GM12892 (cell line): Measurements from ENCODE around the gene ZBED5.
"Not testable (repeated sequence)": the region's sequence is repeated elsewhere in the genome, so short reads cannot be mapped to it uniquely, and the experiment has no call there.

Experiments
- DNase-seq: peaks from one replicate; pipeline ENCODE4 v3.0.0; 2011; ENCODE audit not compliant: insufficient read length
- FAIRE-seq: peaks from 2 replicates; lab custom pipeline; 2011; peaks lifted over from hg19 to GRCh38; lab: Jason Lieb, UNC
- POLR2A ChIP-seq: IDR thresholded peaks from 2 replicates; pipeline ENCODE4 v1.6.1; 2011; ENCODE audit warnings: low read depth, low read length, control low read depth
- POLR2AphosphoS5 ChIP-seq: IDR thresholded peaks from 2 replicates; pipeline ENCODE4 v1.6.1; 2011; ENCODE audit warnings: low read depth, low read length, control low read depth
- TAF1 ChIP-seq: IDR thresholded peaks from 2 replicates; pipeline ENCODE4 v1.6.1; 2011; ENCODE audit warnings: low read depth, mild to moderate bottlenecking, control low read depth, low read length, borderline replicate concordance

ZBED5 gene

GRCh38 chr11:10847960-10848860, 9.6 kb downstream of the ZBED5 start:
- DNase-seq (no peak), FAIRE-seq (no peak)
- TF ChIP-seq POLR2A (no peak), TAF1 (no peak), POLR2AphosphoS5 (no peak)

- no peak for DNase-seq
- TF ChIP-seq POLR2A (no peak), TAF1 (no peak), POLR2AphosphoS5 (no peak)
- no peak for FAIRE-seq
Measured at GRCh38 chr11:10846660-10847059, 11.2 kb downstream of the ZBED5 start.

- TF ChIP-seq TAF1, result no peak
- no peak for TF ChIP-seq POLR2A
- no peak for TF ChIP-seq POLR2AphosphoS5
- no peak for DNase-seq
- no peak for FAIRE-seq
Measured at GRCh38 chr11:10845589-10845988, 12.3 kb downstream of the ZBED5 start.

GRCh38 chr11:10844796-10845195, 13.1 kb downstream of the ZBED5 start:
- TF ChIP-seq POLR2AphosphoS5 (no peak), TAF1 (no peak), POLR2A (no peak)
- FAIRE-seq (no peak), DNase-seq (no peak)

GRCh38 chr11:10844356-10844755, 13.5 kb downstream of the ZBED5 start:
- FAIRE-seq (no peak), DNase-seq (no peak)
- TF ChIP-seq POLR2AphosphoS5 (no peak), POLR2A (no peak), TAF1 (no peak)

GRCh38 chr11:10838881-10839280, 19.0 kb downstream of the ZBED5 start:
- no peak for TF ChIP-seq POLR2A
- TF ChIP-seq POLR2AphosphoS5, result no peak
- TF ChIP-seq TAF1, result no peak
- DNase-seq (no peak), FAIRE-seq (no peak)

- FAIRE-seq, result no peak
- DNase-seq, result no peak
- TF ChIP-seq POLR2AphosphoS5 (no peak), POLR2A (no peak), TAF1 (no peak)
Measured at GRCh38 chr11:10838083-10838482, 19.8 kb downstream of the ZBED5 start.

GRCh38 chr11:10836884-10837283, 21.0 kb downstream of the ZBED5 start:
- FAIRE-seq, DNase-seq: not testable (repeated sequence)

GRCh38 chr11:10829139-10829538, 28.7 kb downstream of the ZBED5 start:
- DNase-seq, result no peak
- FAIRE-seq, result no peak
- TF ChIP-seq TAF1, result no peak
- no peak for TF ChIP-seq POLR2A
- TF ChIP-seq POLR2AphosphoS5, result no peak

- FAIRE-seq, result no peak
- TF ChIP-seq POLR2A, result no peak
- TF ChIP-seq TAF1, result no peak
- TF ChIP-seq POLR2AphosphoS5, result no peak
- DNase-seq, result no peak
Measured at GRCh38 chr11:10828402-10828801, 29.5 kb downstream of the ZBED5 start.

GRCh38 chr11:10824888-10825287, 33.0 kb downstream of the ZBED5 start:
- peak; percentile 94 for FAIRE-seq
- TF ChIP-seq POLR2A (no peak), TAF1 (no peak), POLR2AphosphoS5 (no peak)
- DNase-seq, result peak; percentile 13

- FAIRE-seq (peak; percentile 84), DNase-seq (no peak)
- no peak for TF ChIP-seq TAF1
- no peak for TF ChIP-seq POLR2A
- no peak for TF ChIP-seq POLR2AphosphoS5
Measured at GRCh38 chr11:10823152-10823579, 34.7 kb downstream of the ZBED5 start.

- FAIRE-seq, result peak; percentile 48
Measured at GRCh38 chr11:10822491-10822890, 35.4 kb downstream of the ZBED5 start.

More at GRCh38 chr11:10822491-10822890, 35.4 kb downstream of the ZBED5 start:
- not testable (repeated sequence) for DNase-seq
